ENCODE data around the gene HSPBP1. TPM values are rescaled to one million over a fixed set of nuclear protein-coding genes. Genes with fewer than 3 reads are reported as not detected.
A peak's percentile ranks its signal among the peaks of the same experiment; 100 is the strongest.

HSPBP1 gene
- total RNA-seq, 4 donors from 2014 or later, result 33.7 to 49.6 (median 40.5) TPM

GRCh38 chr19:55304980-55305379 is 25.1 kb upstream of the HSPBP1 start:
- TF ChIP-seq EP300 (IDR thresholded peaks at IDR 0.05), result no peak
- no peak for TF ChIP-seq CTCF (IDR thresholded peaks at IDR 0.05)
- no peak for TF ChIP-seq POLR2A (IDR thresholded peaks at IDR 0.05)
- peaks cover 0 to 11% (median 3%) of the 10 kb centered on the region in 4 donors for H3K4me1 ChIP-seq
- peaks cover 0 to 5% (median 0%) of the 10 kb centered on the region in 4 donors for H3K9me3 ChIP-seq
- H3K27me3 ChIP-seq, result no peaks in the 10 kb centered on the region
- 77% methylated on average over 14 of the region's 14 CpGs for WGBS, 2 donors
- no peak overlapping the region for H3K4me3 ChIP-seq
- no peak overlapping the region for H3K27ac ChIP-seq
- no peak for DNase-seq (ENCODE audit: low spot score in 2 of 2)
- H3K36me3 ChIP-seq, result peaks cover 0 to 54% (median 0%) of the 10 kb centered on the region in 3 donors

- H3K27ac ChIP-seq, result no peak overlapping the region
- 83 to 89% methylated on average over 38 to 39 of the region's 39 CpGs for WGBS, 2 donors
- DNase-seq (ENCODE audit: low spot score in 2 of 2), result peak in 1 of 2 donors; percentile 18
- peaks cover 0 to 48% (median 0%) of the 10 kb centered on the region in 3 donors for H3K36me3 ChIP-seq
- H3K4me1 ChIP-seq, result peaks cover 0 to 11% (median 3%) of the 10 kb centered on the region in 4 donors
- TF ChIP-seq EP300 (IDR thresholded peaks at IDR 0.05) (no peak), POLR2A (IDR thresholded peaks at IDR 0.05) (no peak), CTCF (IDR thresholded peaks at IDR 0.05) (no peak)
- no peaks in the 10 kb centered on the region for H3K27me3 ChIP-seq
- no peak overlapping the region for H3K4me3 ChIP-seq
- peaks cover 0 to 2% (median 0%) of the 10 kb centered on the region in 4 donors for H3K9me3 ChIP-seq
Measured at GRCh38 chr19:55304279-55304978, 24.5 kb upstream of the HSPBP1 start.

GRCh38 chr19:55303477-55303876 is 23.6 kb upstream of the HSPBP1 start:
- H3K9me3 ChIP-seq, result no peaks in the 10 kb centered on the region
- peaks cover 0 to 41% (median 0%) of the 10 kb centered on the region in 3 donors for H3K36me3 ChIP-seq
- peaks cover 0 to 11% (median 3%) of the 10 kb centered on the region in 4 donors for H3K4me1 ChIP-seq
- H3K27ac ChIP-seq, result no peak overlapping the region
- H3K27me3 ChIP-seq, result no peaks in the 10 kb centered on the region
- 89 to 90% methylated on average over 11 of the region's 11 CpGs for WGBS, 2 donors
- DNase-seq (ENCODE audit: low spot score in 2 of 2), result no peak
- TF ChIP-seq EP300 (IDR thresholded peaks at IDR 0.05) (no peak), POLR2A (IDR thresholded peaks at IDR 0.05) (no peak), CTCF (IDR thresholded peaks at IDR 0.05) (no peak)
- H3K4me3 ChIP-seq, result no peak overlapping the region

GRCh38 chr19:55302318-55302703 is 22.4 kb upstream of the HSPBP1 start:
- no peaks in the 10 kb centered on the region for H3K9me3 ChIP-seq
- peak overlapping the region in 1 of 4 donors; percentile 43 for H3K4me3 ChIP-seq
- peak overlapping the region in 1 of 4 donors; percentile 55 for H3K27ac ChIP-seq
- H3K4me1 ChIP-seq, result peaks cover 0 to 11% (median 3%) of the 10 kb centered on the region in 4 donors
- TF ChIP-seq EP300 (IDR thresholded peaks at IDR 0.05), result no peak
- TF ChIP-seq POLR2A (IDR thresholded peaks at IDR 0.05), result no peak
- TF ChIP-seq CTCF (IDR thresholded peaks at IDR 0.05), result no peak
- H3K27me3 ChIP-seq, result no peaks in the 10 kb centered on the region
- no peak for DNase-seq (ENCODE audit: low spot score in 2 of 2)
- H3K36me3 ChIP-seq, result peaks cover 0 to 44% (median 0%) of the 10 kb centered on the region in 3 donors
- 77 to 82% methylated on average over 12 of the region's 12 CpGs for WGBS, 2 donors
